Ammon's horn (tissue), 1 donor: ENCODE data around the gene AQP4.

Experiments used
- DNase-seq: peaks from one replicate; pipeline ENCODE4 v3.0.0-alpha.2; 2016; ENCODE audit warnings: low spot score

The AQP4 gene

GRCh38 chr18:26839609-26840008, 25.9 kb downstream of the AQP4 start:
- DNase-seq: no peak

GRCh38 chr18:26832302-26832701, 33.2 kb downstream of the AQP4 start:
- no peak for DNase-seq

- DNase-seq: no peak
Measured at GRCh38 chr18:26827581-26827980, 37.9 kb downstream of the AQP4 start.

- no peak for DNase-seq
Measured at GRCh38 chr18:26826656-26827235, 38.8 kb downstream of the AQP4 start.

GRCh38 chr18:26821181-26821580, 44.3 kb downstream of the AQP4 start:
- no peak for DNase-seq

GRCh38 chr18:26819046-26819445, 46.5 kb downstream of the AQP4 start:
- no peak for DNase-seq

- DNase-seq: no peak
Measured at GRCh38 chr18:26818461-26818860, 47.0 kb downstream of the AQP4 start.

GRCh38 chr18:26813043-26813442, 52.5 kb downstream of the AQP4 start:
- DNase-seq: peak; percentile 80

GRCh38 chr18:26812462-26812861, 53.0 kb downstream of the AQP4 start:
- no peak for DNase-seq

- DNase-seq: no peak
Measured at GRCh38 chr18:26809346-26809745, 56.2 kb downstream of the AQP4 start.

GRCh38 chr18:26806224-26806623, 59.3 kb downstream of the AQP4 start:
- no peak for DNase-seq

GRCh38 chr18:26804519-26804918, 61.0 kb downstream of the AQP4 start:
- DNase-seq: peak; percentile 81

- DNase-seq: no peak
Measured at GRCh38 chr18:26803643-26804042, 61.9 kb downstream of the AQP4 start.

- DNase-seq: no peak
Measured at GRCh38 chr18:26802330-26803200, 62.9 kb downstream of the AQP4 start.
